HepG2 (cell line): Measurements from ENCODE around the gene TMEM121. TPM values are rescaled to one million over a fixed set of nuclear protein-coding genes. Genes with fewer than 3 reads are reported as not detected.

Source experiments
- ATAC-seq: fragments of 200-7000 bp; cut with Tn5 transposase; 3 replicates; pipeline ENCODE4 v1.9.1; 2020; ENCODE audit warnings: mild to moderate bottlenecking, moderate library complexity
- BruUV-seq: library from RNA; stranded (reverse); fragments of 400-500 nt; replicated peaks from 2 replicates; lab custom pipeline; 2021; lab: Mats Ljungman, UMichigan
- CTCF ChIA-PET: fragments of 300-600 bp; formaldehyde crosslinking; extraction: SDS; loops from one replicate; lab custom pipeline; 2021; ENCODE audit warnings: low total read pairs, inconsistent platforms, low intra/inter-chr PET ratio; lab: Yijun Ruan, JAX
- POLR2A ChIA-PET: fragments of 350-600 bp; sonication (Branson Sonifier 250); formaldehyde crosslinking; loops from one replicate; lab custom pipeline; 2020; ENCODE audit warnings: antibody characterized with exemption, inconsistent platforms; lab: Yijun Ruan, JAX
- DNase-seq: peaks from one replicate; pipeline ENCODE4 v3.0.0-alpha.2; 2015; ENCODE audit warnings: low spot score
- FAIRE-seq: peaks from 3 replicates; lab custom pipeline; 2011; peaks lifted over from hg19 to GRCh38; lab: Jason Lieb, UNC
- H2AFZ ChIP-seq: one replicate; pipeline ENCODE4 v1.6.1; 2011; ENCODE audit warnings: low read length, inconsistent platforms
- H3K27ac ChIP-seq: fragments of 300-600 bp; 3 replicates; pipeline ENCODE4 v1.8.0; 2011; ENCODE audit warnings: mixed run types, mild to moderate bottlenecking, mixed read lengths, low read length, inconsistent platforms; ENCODE audit not compliant: insufficient read depth; ENCODE audit errors: extremely low read length
- H3K27me3 ChIP-seq, 2 experiments: fragments of 200-600 bp in 1 of 2; 2 replicates in 1 of 2; 3 replicates in 1 of 2; pipeline versions ENCODE4 v1.6.0 to v1.8.0; 2011; ENCODE audit warnings: low read length in 2 of 2, mild to moderate bottlenecking in 2 of 2, moderate library complexity in 2 of 2, inconsistent platforms in 1 of 2; ENCODE audit not compliant: insufficient read depth in 2 of 2, control insufficient read depth in 1 of 2
- H3K36me3 ChIP-seq, 2 experiments: fragments of 200-600 bp in 1 of 2; replicated peaks in 1 of 2; 2 replicates in 1 of 2; 3 replicates in 1 of 2; pipeline versions ENCODE4 v1.5.1 to v1.8.0; 2011; ENCODE audit warnings: low read length in 2 of 2, inconsistent platforms in 1 of 2; ENCODE audit not compliant: insufficient read depth in 2 of 2, control insufficient read depth in 1 of 2
- H3K4me1 ChIP-seq: 2 replicates; pipeline ENCODE4 v1.5.1; 2012; ENCODE audit warnings: low read length, inconsistent platforms; ENCODE audit not compliant: insufficient read depth
- H3K4me2 ChIP-seq: 2 replicates; pipeline ENCODE4 v1.6.0; 2011; ENCODE audit warnings: low read depth, low read length, inconsistent platforms
- H3K4me3 ChIP-seq, 3 experiments: fragments of 200-600 bp in 1 of 3; sonication (generic), shearing (Covaris generic) in 1 of 3; replicated peaks in 1 of 3; 2 replicates each; pipeline ENCODE4 v1.5.1; 2011 to 2016; ENCODE audit warnings: low read length in 3 of 3, inconsistent platforms in 2 of 3, low read depth in 2 of 3, mild to moderate bottlenecking in 2 of 3, control low read depth in 1 of 3, mixed read lengths in 1 of 3; ENCODE audit not compliant: insufficient read depth in 1 of 3
- H3K79me2 ChIP-seq: one replicate; pipeline ENCODE4 v1.6.1; 2011; ENCODE audit warnings: low read length, inconsistent platforms; ENCODE audit not compliant: insufficient read depth
- H3K9ac ChIP-seq: 2 replicates; pipeline ENCODE4 v1.6.0; 2011; ENCODE audit warnings: mild to moderate bottlenecking, low read depth, low read length, inconsistent platforms; ENCODE audit not compliant: insufficient read depth
- H3K9me3 ChIP-seq: 2 replicates; pipeline ENCODE4 v1.5.1; 2012; ENCODE audit warnings: mild to moderate bottlenecking, low read length
- H4K20me1 ChIP-seq: 2 replicates; pipeline ENCODE4 v1.6.0; 2011; ENCODE audit warnings: inconsistent platforms, mild to moderate bottlenecking, low read length, moderate library complexity; ENCODE audit not compliant: insufficient read depth
- AGO2 ChIP-seq: fragments of 200-400 bp; formaldehyde crosslinking; optimal IDR thresholded peaks from 2 replicates; pipeline ENCODE3; 2017; ENCODE audit warnings: mild to moderate bottlenecking, low read depth, low read length, moderate library complexity
- CAMTA2 ChIP-seq: sonication (generic); formaldehyde crosslinking; IDR thresholded peaks from 2 replicates; pipeline ENCODE4 v1.4.0; 2020; ENCODE audit warnings: mild to moderate bottlenecking, missing genetic modification reagents, borderline replicate concordance
- FOXM1 ChIP-seq: sonication (generic); formaldehyde crosslinking; IDR thresholded peaks from 2 replicates; pipeline ENCODE4 v1.5.0; 2020; ENCODE audit warnings: missing genetic modification reagents
- HNRNPL ChIP-seq: fragments of 200-400 bp; formaldehyde crosslinking; IDR thresholded peaks from 2 replicates; pipeline ENCODE4 v1.6.1; 2017; ENCODE audit warnings: mild to moderate bottlenecking, low read depth, low read length
- HOXA5 ChIP-seq: sonication (generic); formaldehyde crosslinking; IDR thresholded peaks from 2 replicates; pipeline ENCODE4 v1.4.0; 2020; ENCODE audit warnings: missing genetic modification reagents
- PATZ1 ChIP-seq: sonication (generic); formaldehyde crosslinking; IDR thresholded peaks from 2 replicates; pipeline ENCODE4 v1.4.0; 2020; ENCODE audit warnings: missing genetic modification reagents
- PAWR ChIP-seq: sonication (generic); formaldehyde crosslinking; IDR thresholded peaks from 2 replicates; pipeline ENCODE4 v1.4.0; 2020; ENCODE audit warnings: missing genetic modification reagents, mild to moderate bottlenecking, borderline replicate concordance
- RAD21 ChIP-seq: fragments of 450-650 bp; formaldehyde crosslinking; IDR thresholded peaks from 2 replicates; pipeline ENCODE4 v1.5.0; 2020; ENCODE audit warnings: mild to moderate bottlenecking
- RBFOX2 ChIP-seq: fragments of 200-400 bp; formaldehyde crosslinking; IDR thresholded peaks from 2 replicates; pipeline ENCODE4 v1.6.1; 2017; ENCODE audit warnings: low read depth, mild to moderate bottlenecking, low read length
- RFX1 ChIP-seq: fragments of 450-650 bp; IDR thresholded peaks from 2 replicates; pipeline ENCODE4 v1.6.1; 2017
- SATB2 ChIP-seq: sonication (generic); formaldehyde crosslinking; IDR thresholded peaks from 2 replicates; pipeline ENCODE4 v1.5.0; 2020; ENCODE audit warnings: missing genetic modification reagents
- SRSF1 ChIP-seq: fragments of 200-400 bp; formaldehyde crosslinking; optimal IDR thresholded peaks from 2 replicates; pipeline ENCODE3; 2017; ENCODE audit warnings: mild to moderate bottlenecking, low read depth, low read length, moderate library complexity
- ZNF280D ChIP-seq: sonication (generic); formaldehyde crosslinking; IDR thresholded peaks from 2 replicates; pipeline ENCODE4 v1.5.1; 2020; ENCODE audit warnings: mild to moderate bottlenecking, missing genetic modification reagents
- ZNF282 ChIP-seq: fragments of 450-650 bp; IDR thresholded peaks from 2 replicates; pipeline ENCODE4 v1.6.1; 2018; ENCODE audit not compliant: partially characterized antibody
- ZNF430 ChIP-seq: sonication (generic); formaldehyde crosslinking; IDR thresholded peaks from 2 replicates; pipeline ENCODE4 v1.9.0; 2021; ENCODE audit warnings: mild to moderate bottlenecking, missing genetic modification reagents
- ZNF713 ChIP-seq: sonication (generic); formaldehyde crosslinking; IDR thresholded peaks from 2 replicates; pipeline ENCODE4 v1.4.0; 2020; ENCODE audit warnings: mild to moderate bottlenecking, missing genetic modification reagents
- ZNF816 ChIP-seq: sonication (generic); formaldehyde crosslinking; IDR thresholded peaks from 2 replicates; pipeline ENCODE4 v1.8.0; 2022; ENCODE audit warnings: missing genetic modification reagents, mild to moderate bottlenecking, borderline replicate concordance
- ZNF878 ChIP-seq: sonication (generic); formaldehyde crosslinking; IDR thresholded peaks from 2 replicates; pipeline ENCODE4 v1.8.1; 2023; ENCODE audit warnings: mild to moderate bottlenecking, missing genetic modification reagents, moderate library complexity
- WGBS: methylation state at CpG from one replicate; pipeline ENCODE4 v1.1.6; 2017; ENCODE audit warnings: low lambda C conversion rate; 5-methylcytosine and 5-hydroxymethylcytosine counted together
- in situ Hi-C: cut with HindIII; loops from 2 replicates; pipeline ENCODE4 v1.10.0; 2017; ENCODE audit warnings: low pct_unique_long_range_greater_than_20kb; ENCODE audit not compliant: extremely low pct_ligation_motif_present
- intact Hi-C: fragments of 100-400 bp; cut with micrococcal nuclease; formaldehyde crosslinking; loops from one replicate; pipeline ENCODE4 v1.10.0; 2022; ENCODE audit not compliant: unreplicated experiment
- polyA plus RNA-seq, 8 experiments: library from polyadenylated mRNA; depleted of rRNA in 3 of 8; stranded (reverse) in 7 of 8; unstranded in 1 of 8; fragments of >200 nt; fragmentation: Illumina TruSeq in 4 of 8; extraction: Trizol in 4 of 8; gene quantifications; 2 replicates each; pipeline versions ENCODE4 v1.2.1 to v1.2.3, GENCODE V29; 2011 to 2016; ENCODE audit warnings: low read depth in 4 of 8, missing spikeins in 1 of 8, mixed read lengths in 1 of 8; ENCODE audit not compliant: insufficient read depth in 1 of 8
- total RNA-seq, 5 experiments: library from RNA; depleted of rRNA; stranded (reverse); fragments of >200 nt; fragmentation: Illumina TruSeq; extraction: Trizol; gene quantifications; 2 replicates each; pipeline ENCODE4 v1.2.3, GENCODE V29; 2016; ENCODE audit warnings: low read depth in 1 of 5
- TF ChIP-seq, protein P1 (sequence below): sonication (generic); formaldehyde crosslinking; IDR thresholded peaks from 2 replicates; pipeline ENCODE4 v1.4.0; 2020; ENCODE audit warnings: missing genetic modification reagents

Gene TMEM121
- total and polyA plus RNA-seq, 2 of the 13 experiments (the other 11 are each of a cell fraction or from before 2014, with no cell fraction given): 6.6 to 19.0 TPM

GRCh38 chr14:105491366-105491973, 34.9 kb upstream of the TMEM121 start:
- ATAC-seq (peak; percentile 5), DNase-seq (peak; percentile 77), FAIRE-seq (peak; percentile 73)
- BruUV-seq: TSS peak; percentile 50
- intact Hi-C loops: loop anchor here (1.0 to 10.0 kb wide), 2 partner anchors 8 to 177 kb away; partner anchors contain the start of gene PACS2
- H4K20me1 ChIP-seq: no peaks in the 10 kb centered on the region
- ChIA-PET POLR2A (interaction anchor here (0.6 to 1.2 kb wide), 4 partner anchors 9 to 826 kb away, joined by 3 to 5 read pairs (median 4); no protein-coding TSS in a partner anchor), CTCF (interaction anchor here (0.7 to 3.6 kb wide), 4 partner anchors 10 to 121 kb away, joined by 3 to 24 read pairs (median 7); no protein-coding TSS in a partner anchor)
- H3K4me3 ChIP-seq: peak overlapping the region; percentile 50 to 80 (median 53); a peak in 5 of 6 replicates
- H3K27ac ChIP-seq: peak overlapping the region; percentile 93
- H3K36me3 ChIP-seq: peaks cover 0 to 3% of the 10 kb centered on the region in 2 experiments; a peak in 1 of 5 replicates
- in situ Hi-C loops: no loop called here
- WGBS: 0% methylated on average over 15 of the region's 53 CpGs
- peak overlapping the region; percentile 80 for H3K9ac ChIP-seq
- H2AFZ ChIP-seq: no peak overlapping the region
- no peaks in the 10 kb centered on the region; a peak in 1 of 5 replicates for H3K27me3 ChIP-seq
- H3K4me2 ChIP-seq: peak overlapping the region; percentile 76
- peaks cover 60% of the 10 kb centered on the region for H3K4me1 ChIP-seq
- H3K79me2 ChIP-seq: peaks cover 17% of the 10 kb centered on the region
- H3K9me3 ChIP-seq: no peaks in the 10 kb centered on the region
- TF ChIP-seq ZNF816: 0 out of 2 replicates have a peak, but pooled peaks have one; percentile 4
- peak; percentile 37; the same call in 1 of the 2 replicates for TF ChIP-seq FOXM1 (CRISPR knock-in tag)
- TF ChIP-seq ZNF878: 0 out of 2 replicates have a peak, but pooled peaks have one; percentile 9
- peak; percentile 92 for TF ChIP-seq RBFOX2
- TF ChIP-seq ZNF282: no peak
- TF ChIP-seq ZNF430: no peak
- TF ChIP-seq ZNF280D (CRISPR knock-in tag): no peak
- peak; percentile 26 for TF ChIP-seq SRSF1
- TF ChIP-seq SATB2: 0 out of 2 replicates have a peak, but pooled peaks have one; percentile 60
- TF ChIP-seq CAMTA2: peak; percentile 90; the same call in 1 of the 2 replicates
- peak; percentile 100 for TF ChIP-seq AGO2
- TF ChIP-seq, protein P1, sequence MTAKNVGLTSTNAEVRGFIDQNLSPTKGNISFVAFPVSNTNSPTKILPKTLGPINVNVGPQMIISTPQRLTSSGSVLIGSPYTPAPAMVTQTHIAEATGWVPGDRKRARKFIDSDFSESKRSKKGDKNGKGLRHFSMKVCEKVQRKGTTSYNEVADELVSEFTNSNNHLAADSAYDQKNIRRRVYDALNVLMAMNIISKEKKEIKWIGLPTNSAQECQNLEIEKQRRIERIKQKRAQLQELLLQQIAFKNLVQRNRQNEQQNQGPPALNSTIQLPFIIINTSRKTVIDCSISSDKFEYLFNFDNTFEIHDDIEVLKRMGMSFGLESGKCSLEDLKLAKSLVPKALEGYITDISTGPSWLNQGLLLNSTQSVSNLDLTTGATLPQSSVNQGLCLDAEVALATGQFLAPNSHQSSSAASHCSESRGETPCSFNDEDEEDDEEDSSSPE (CRISPR knock-in tag): no peak
- TF ChIP-seq ZNF713 (CRISPR knock-in tag): no peak
- no peak for TF ChIP-seq RAD21 (CRISPR knock-in tag)
- TF ChIP-seq HNRNPL: peak; percentile 75; the same call in 1 of the 2 replicates
- TF ChIP-seq PATZ1: no peak
- TF ChIP-seq PAWR: no peak
- no peak for TF ChIP-seq RFX1
- 0 out of 2 replicates have a peak, but pooled peaks have one; percentile 15 for TF ChIP-seq HOXA5
